Lower leg skin (tissue), 3 donors: Measurements from ENCODE around the gene EIF4G1.

Experiments
- POLR2A ChIP-seq, 2 donors: fragments of 450-650 bp; IDR thresholded peaks; one replicate each; pipeline ENCODE4 v1.6.1; 2016 to 2017; ENCODE audit warnings: antibody characterized with exemption in 2 of 2, mild to moderate bottlenecking in 1 of 2, moderate library complexity in 1 of 2
- TF ChIP-seq, protein P1 (sequence below), 3 donors: fragments of 450-650 bp; IDR thresholded peaks; one replicate each; pipeline ENCODE4 v1.5.1; 2016; ENCODE audit warnings: antibody characterized with exemption in 3 of 3, mild to moderate bottlenecking in 3 of 3, moderate library complexity in 2 of 3

- TF ChIP-seq, protein P1, sequence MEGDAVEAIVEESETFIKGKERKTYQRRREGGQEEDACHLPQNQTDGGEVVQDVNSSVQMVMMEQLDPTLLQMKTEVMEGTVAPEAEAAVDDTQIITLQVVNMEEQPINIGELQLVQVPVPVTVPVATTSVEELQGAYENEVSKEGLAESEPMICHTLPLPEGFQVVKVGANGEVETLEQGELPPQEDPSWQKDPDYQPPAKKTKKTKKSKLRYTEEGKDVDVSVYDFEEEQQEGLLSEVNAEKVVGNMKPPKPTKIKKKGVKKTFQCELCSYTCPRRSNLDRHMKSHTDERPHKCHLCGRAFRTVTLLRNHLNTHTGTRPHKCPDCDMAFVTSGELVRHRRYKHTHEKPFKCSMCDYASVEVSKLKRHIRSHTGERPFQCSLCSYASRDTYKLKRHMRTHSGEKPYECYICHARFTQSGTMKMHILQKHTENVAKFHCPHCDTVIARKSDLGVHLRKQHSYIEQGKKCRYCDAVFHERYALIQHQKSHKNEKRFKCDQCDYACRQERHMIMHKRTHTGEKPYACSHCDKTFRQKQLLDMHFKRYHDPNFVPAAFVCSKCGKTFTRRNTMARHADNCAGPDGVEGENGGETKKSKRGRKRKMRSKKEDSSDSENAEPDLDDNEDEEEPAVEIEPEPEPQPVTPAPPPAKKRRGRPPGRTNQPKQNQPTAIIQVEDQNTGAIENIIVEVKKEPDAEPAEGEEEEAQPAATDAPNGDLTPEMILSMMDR (IDR thresholded peaks at IDR 0.05) = no peak
- TF ChIP-seq POLR2A (IDR thresholded peaks at IDR 0.05) = no peak
Observed at GRCh38 chr3:184272269-184272668, 42.1 kb upstream of the EIF4G1 start.
